OCI-LY3 (cell line): ENCODE results near the gene PLAAT1.

Experiments used
- H2AFZ ChIP-seq: fragments of 200-600, 300-600 bp; shearing (Covaris generic); 2 replicates; pipeline ENCODE4 v1.6.0; 2014; ENCODE audit warnings: antibody characterized with exemption, low read depth, low read length
- H3K27ac ChIP-seq: fragments of 200-600, 300-600 bp; sonication (generic); 2 replicates; pipeline ENCODE4 v1.5.1; 2014; ENCODE audit warnings: mild to moderate bottlenecking, low read length, moderate library complexity, mixed read lengths
- H3K27me3 ChIP-seq: fragments of 200-600, 300-600 bp; sonication (generic); 2 replicates; pipeline ENCODE4 v1.6.1; 2014; ENCODE audit warnings: low read depth, low read length, mixed read lengths
- H3K36me3 ChIP-seq: fragments of 200-600, 300-600 bp; sonication (generic); replicated peaks from 2 replicates; pipeline ENCODE3; 2014; ENCODE audit warnings: low read depth, low read length, mixed read lengths
- H3K4me1 ChIP-seq: fragments of 300-600, 200-600 bp; sonication (generic); 2 replicates; pipeline ENCODE4 v1.6.1; 2014; ENCODE audit warnings: low read length, mixed read lengths
- H3K4me2 ChIP-seq: fragments of 200-600, 300-600 bp; sonication (generic); 2 replicates; pipeline ENCODE4 v1.6.1; 2014; ENCODE audit warnings: low read length, mixed read lengths
- H3K4me3 ChIP-seq: fragments of 300-600, 200-600 bp; sonication (generic); 2 replicates; pipeline ENCODE4 v1.5.1; 2014; ENCODE audit warnings: antibody characterized with exemption, mild to moderate bottlenecking, low read length, moderate library complexity
- H3K79me2 ChIP-seq: fragments of 300-600, 200-600 bp; shearing (Covaris generic); 2 replicates; pipeline ENCODE4 v1.6.1; 2014; ENCODE audit warnings: mild to moderate bottlenecking, low read length, mixed read lengths
- H3K9ac ChIP-seq: fragments of 300-600, 200-600 bp; shearing (Covaris generic); 2 replicates; pipeline ENCODE4 v1.6.0; 2014; ENCODE audit warnings: mild to moderate bottlenecking, low read length, moderate library complexity
- H3K9me3 ChIP-seq: fragments of 200-600, 300-600 bp; shearing (Covaris generic); 2 replicates; pipeline ENCODE4 v1.6.1; 2014; ENCODE audit warnings: low read length, mixed read lengths; ENCODE audit not compliant: insufficient read depth
- H4K20me1 ChIP-seq: fragments of 200-600, 300-600 bp; sonication (generic); 2 replicates; pipeline ENCODE4 v1.6.1; 2016; ENCODE audit warnings: low read length, mixed read lengths; ENCODE audit not compliant: insufficient read depth
- EZH2phosphoT487 ChIP-seq: fragments of 200-600 bp; shearing (Covaris generic); IDR thresholded peaks from 2 replicates; pipeline ENCODE4 v1.6.1; 2018; ENCODE audit warnings: antibody characterized with exemption, mixed run types, low read depth
- TF ChIP-seq, protein P1 (sequence below): fragments of 200-600, 300-600 bp; sonication (generic); IDR thresholded peaks from 2 replicates; pipeline ENCODE4 v1.5.1; 2014; ENCODE audit warnings: antibody characterized with exemption, low read length, low read depth

PLAAT1 gene

DNA sequence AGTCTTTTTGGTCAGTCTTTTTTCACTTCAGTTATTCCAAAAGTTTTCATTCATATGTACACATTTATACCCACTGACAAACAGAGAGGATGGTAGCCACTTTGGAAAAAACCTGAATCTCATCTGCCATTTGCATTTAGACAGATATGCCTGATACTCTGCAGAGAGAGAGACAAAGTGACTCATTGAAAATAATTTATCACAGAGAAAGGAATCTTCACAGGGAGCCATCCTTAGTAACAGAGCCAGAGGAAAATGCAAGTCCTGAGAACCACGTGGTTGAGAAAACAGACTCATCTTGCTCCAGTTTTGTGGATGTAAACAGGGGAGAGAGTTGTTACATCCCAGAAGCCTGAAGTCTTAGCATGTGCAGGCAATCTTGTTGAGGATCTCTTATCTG is 28.2 kb upstream of the PLAAT1 start:
- H3K27me3 ChIP-seq: no peaks in the 10 kb centered on the region

DNA sequence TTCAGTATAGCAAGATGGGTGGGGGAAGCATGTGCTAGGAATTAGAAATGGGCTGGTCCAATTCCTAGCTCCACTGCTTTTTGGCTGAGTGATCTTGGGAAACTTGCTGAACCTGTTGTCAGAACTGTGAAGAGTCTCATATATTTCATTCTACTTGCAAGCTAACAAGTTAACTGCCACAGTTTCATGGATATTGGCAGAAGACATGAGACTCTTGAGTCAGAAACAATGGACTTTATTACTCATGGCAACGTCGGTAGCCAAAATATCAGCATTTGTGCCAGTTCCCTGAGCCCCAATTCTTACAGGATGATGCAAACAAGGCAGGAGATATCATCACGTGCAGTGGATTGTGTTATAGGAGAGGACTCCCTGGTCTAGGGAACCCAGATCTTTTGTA is 26.6 kb upstream of the PLAAT1 start:
- no peak for TF ChIP-seq EZH2phosphoT487
- TF ChIP-seq, protein P1, sequence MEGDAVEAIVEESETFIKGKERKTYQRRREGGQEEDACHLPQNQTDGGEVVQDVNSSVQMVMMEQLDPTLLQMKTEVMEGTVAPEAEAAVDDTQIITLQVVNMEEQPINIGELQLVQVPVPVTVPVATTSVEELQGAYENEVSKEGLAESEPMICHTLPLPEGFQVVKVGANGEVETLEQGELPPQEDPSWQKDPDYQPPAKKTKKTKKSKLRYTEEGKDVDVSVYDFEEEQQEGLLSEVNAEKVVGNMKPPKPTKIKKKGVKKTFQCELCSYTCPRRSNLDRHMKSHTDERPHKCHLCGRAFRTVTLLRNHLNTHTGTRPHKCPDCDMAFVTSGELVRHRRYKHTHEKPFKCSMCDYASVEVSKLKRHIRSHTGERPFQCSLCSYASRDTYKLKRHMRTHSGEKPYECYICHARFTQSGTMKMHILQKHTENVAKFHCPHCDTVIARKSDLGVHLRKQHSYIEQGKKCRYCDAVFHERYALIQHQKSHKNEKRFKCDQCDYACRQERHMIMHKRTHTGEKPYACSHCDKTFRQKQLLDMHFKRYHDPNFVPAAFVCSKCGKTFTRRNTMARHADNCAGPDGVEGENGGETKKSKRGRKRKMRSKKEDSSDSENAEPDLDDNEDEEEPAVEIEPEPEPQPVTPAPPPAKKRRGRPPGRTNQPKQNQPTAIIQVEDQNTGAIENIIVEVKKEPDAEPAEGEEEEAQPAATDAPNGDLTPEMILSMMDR: no peak
- H3K27me3 ChIP-seq: no peaks in the 10 kb centered on the region
- H3K27ac ChIP-seq: no peak overlapping the region
- no peak overlapping the region for H3K4me2 ChIP-seq
- H4K20me1 ChIP-seq: no peaks in the 10 kb centered on the region
- H3K4me3 ChIP-seq: no peak overlapping the region
- H2AFZ ChIP-seq: no peak overlapping the region
- H3K36me3 ChIP-seq: no peaks in the 10 kb centered on the region
- H3K9ac ChIP-seq: no peak overlapping the region
- H3K79me2 ChIP-seq: no peaks in the 10 kb centered on the region
- H3K9me3 ChIP-seq: no peaks in the 10 kb centered on the region
- H3K4me1 ChIP-seq: no peaks in the 10 kb centered on the region

More for the DNA sequence above, 28.2 kb upstream of the PLAAT1 start:
- H3K4me1 ChIP-seq: no peaks in the 10 kb centered on the region
- H3K4me2 ChIP-seq: no peak overlapping the region
- no peaks in the 10 kb centered on the region for H3K79me2 ChIP-seq
- H3K27ac ChIP-seq: no peak overlapping the region
- no peak overlapping the region for H3K4me3 ChIP-seq
- H3K36me3 ChIP-seq: no peaks in the 10 kb centered on the region
- H3K9me3 ChIP-seq: no peaks in the 10 kb centered on the region
- H4K20me1 ChIP-seq: no peaks in the 10 kb centered on the region
- no peak overlapping the region for H3K9ac ChIP-seq
- no peak overlapping the region for H2AFZ ChIP-seq
- TF ChIP-seq EZH2phosphoT487: no peak
- TF ChIP-seq, protein P1: no peak

DNA sequence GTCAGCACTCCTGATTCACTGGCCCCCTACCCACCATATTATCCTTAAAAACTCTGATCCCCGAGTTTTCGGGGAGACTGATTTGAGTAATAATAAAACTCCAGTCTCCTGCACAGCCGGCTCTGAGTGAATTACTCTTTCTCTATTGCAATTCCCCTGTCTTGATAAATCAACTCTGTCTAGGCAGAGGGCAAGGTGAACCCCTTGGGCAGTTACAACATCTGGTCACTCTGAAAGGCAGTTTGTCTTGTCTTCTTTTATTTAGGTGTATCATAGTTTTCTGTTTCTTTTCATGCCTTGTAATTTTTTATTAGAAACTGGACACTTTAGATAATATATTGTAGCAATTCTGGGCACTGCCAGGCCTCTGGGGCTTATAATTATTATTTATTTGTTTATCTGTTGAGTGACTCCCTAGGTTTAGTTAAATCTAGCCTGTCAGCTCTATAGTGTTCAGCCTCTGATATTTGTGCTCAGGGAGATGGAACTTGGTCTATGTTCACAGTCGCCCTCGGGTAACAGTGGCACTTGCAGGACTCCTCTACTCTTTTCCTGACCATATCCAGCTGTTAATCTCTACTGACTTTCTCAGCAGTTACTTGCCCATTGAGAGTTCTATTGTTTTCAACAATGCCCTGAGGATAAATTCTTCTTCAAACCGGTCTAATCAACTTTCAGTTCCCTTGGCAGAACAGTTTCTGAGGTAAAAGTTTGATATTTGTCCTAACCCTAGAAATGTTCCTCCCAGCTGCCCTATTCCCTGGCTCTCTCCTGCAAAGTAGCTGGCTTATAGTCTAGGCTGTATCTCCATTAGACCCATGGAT is 15.5 kb upstream of the PLAAT1 start:
- Histone ChIP-seq H4K20me1 (no peaks in the 10 kb centered on the region), H3K79me2 (no peaks in the 10 kb centered on the region), H3K9me3 (no peaks in the 10 kb centered on the region), H3K9ac (no peak overlapping the region), H3K27ac (no peak overlapping the region), H3K27me3 (no peaks in the 10 kb centered on the region), H3K36me3 (no peaks in the 10 kb centered on the region), H3K4me3 (no peak overlapping the region), H3K4me1 (peaks cover 13% of the 10 kb centered on the region), H2AFZ (no peak overlapping the region), H3K4me2 (no peak overlapping the region)
- no peak for TF ChIP-seq EZH2phosphoT487
- TF ChIP-seq, protein P1: no peak

DNA sequence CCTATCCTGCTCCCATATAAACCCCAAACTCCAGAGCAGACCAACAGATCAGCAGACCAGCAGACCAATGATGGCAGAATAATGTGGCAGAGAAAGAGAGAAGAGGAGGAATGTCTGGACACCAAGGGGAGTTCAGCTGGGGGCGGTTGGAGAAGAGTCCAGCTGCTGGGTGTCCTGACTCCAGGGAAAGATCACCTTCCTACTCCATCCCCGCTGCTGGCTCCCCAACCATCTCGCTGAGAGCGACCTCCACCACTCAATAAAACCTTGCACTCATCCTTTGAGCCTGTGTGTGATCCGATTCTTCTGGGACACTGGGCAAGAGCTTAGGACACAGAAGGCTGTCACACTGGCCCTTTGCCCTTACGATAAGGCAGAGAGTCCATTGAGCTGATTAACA is 12.8 kb upstream of the PLAAT1 start:
- no peak for TF ChIP-seq EZH2phosphoT487
- TF ChIP-seq, protein P1: no peak
- Histone ChIP-seq H3K4me1 (no peaks in the 10 kb centered on the region), H3K79me2 (no peaks in the 10 kb centered on the region)

More for the DNA sequence above, 12.8 kb upstream of the PLAAT1 start:
- Histone ChIP-seq H3K27ac (no peak overlapping the region), H4K20me1 (no peaks in the 10 kb centered on the region), H3K9ac (no peak overlapping the region), H3K36me3 (no peaks in the 10 kb centered on the region), H3K9me3 (no peaks in the 10 kb centered on the region), H2AFZ (no peak overlapping the region), H3K4me2 (no peak overlapping the region), H3K4me3 (no peak overlapping the region), H3K27me3 (no peaks in the 10 kb centered on the region)
